HG03196 (cell line): Measurements from ENCODE around the gene HDAC4.

Experiments
- ATAC-seq: cut with Tn5 transposase; IDR thresholded peaks from one replicate; pipeline ENCODE4 v1.9.1; 2021; ENCODE audit not compliant: unreplicated experiment

HDAC4 gene

DNA sequence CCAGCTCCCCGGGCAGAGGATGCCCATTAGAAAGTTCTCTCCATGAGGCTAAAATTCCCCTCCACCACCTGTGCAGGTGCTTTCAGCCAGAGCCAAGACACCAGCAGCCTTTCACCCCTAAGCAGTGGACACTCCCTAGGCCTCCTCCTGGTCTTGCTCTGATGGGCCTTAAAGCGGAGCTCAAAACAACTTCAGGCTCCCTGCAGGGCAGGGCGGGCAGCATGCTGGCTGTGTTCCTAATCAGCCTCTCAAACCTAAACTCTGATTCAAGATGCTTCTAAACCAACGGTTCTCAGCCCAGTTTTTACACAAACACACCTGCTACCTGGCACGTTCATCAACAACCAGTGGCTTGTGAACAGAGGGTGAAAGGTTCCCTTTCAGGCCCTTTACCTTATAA is 298.6 kb downstream of the HDAC4 start:
- no peak for ATAC-seq

DNA sequence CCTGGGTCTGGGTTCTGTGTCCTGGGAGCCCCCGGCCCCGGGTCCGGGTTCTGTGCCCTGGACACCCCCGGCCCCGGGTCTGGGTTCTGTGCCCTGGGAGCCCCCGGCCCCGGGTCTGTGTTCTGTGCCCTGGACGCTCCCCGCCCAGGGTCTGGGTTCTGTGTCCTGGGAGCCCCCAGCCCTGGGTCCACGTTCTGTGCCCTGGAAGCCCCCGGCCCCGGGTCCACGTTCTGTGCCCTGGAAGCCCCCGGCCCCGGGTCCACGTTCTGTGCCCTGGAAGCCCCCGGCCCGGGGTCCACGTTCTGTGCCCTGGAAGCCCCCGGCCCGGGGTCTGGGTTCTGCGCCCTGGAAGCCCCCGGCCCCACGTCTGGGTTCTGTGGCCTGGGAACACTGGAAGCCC is 299.0 kb downstream of the HDAC4 start:
- no peak for ATAC-seq

DNA sequence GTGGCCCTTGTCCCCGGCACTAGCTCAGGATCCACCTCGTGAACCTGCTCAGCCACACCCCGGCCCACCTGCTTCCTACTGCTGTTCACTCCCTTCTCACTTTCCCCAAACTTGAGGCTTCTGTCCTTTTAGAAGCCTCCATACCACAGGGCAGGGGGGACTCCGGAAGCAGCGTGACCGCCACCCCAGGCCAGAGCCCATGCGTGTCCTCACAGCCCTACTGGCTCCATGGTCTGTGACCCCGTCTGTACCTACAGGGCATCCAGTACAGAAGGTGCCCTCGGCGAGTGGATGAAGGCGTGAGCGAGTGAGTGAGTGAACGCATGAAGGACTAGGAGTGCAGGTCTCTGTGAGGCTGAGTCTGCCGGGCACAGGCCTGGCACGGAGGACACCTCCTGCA is 299.7 kb downstream of the HDAC4 start:
- no peak for ATAC-seq

DNA sequence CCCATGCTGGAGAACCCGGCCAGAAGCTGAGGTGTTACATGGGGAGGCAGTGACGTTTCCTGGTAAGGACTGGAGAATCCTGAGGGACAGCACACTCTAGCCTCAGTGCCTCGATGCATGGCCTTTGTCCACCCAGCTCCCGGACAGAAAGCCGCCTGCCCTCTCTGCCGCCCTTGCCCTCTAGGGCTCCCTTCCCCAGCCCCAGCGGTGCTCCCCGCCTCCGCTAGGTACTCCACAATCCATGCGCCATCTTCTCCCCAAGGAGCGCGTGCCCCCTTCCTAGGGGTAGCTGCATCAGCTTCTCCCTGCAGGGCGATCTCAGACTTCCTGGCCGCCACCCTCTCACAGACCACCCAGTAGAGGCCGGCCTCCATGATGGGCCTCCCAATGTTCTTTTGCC is 301.3 kb downstream of the HDAC4 start:
- no peak for ATAC-seq

DNA sequence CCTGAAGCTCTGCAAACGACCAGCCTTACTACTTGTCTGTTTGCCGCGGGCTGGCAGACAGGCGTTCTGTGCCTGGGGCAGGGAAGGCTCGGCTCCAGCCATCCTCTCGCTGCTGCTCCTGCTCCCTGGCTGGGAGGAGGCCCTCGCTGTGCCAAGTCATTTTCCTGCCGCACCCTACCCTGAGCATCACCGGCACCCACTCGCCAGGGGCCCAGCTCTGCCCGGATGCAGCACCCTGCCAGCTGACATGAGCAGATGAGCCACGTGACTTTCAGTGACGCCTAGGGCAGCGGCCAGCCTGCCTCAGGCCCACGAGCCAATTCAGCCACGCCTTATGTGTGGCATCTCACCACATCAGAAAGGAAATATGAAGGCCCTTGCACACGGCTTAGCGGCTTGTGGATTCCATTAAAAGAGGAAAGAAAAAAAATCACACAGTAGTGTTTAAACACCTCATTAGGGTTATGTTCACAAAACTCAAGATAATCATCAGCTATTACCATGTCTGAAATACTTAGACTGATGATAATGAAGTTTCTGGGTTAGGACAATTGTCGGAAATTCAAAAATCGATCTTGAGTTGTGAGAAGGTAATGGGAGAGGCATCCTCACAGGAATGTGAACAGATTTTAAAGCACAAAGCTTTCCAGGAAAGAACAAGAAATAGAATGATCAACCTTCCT is 302.4 kb downstream of the HDAC4 start:
- no peak for ATAC-seq

DNA sequence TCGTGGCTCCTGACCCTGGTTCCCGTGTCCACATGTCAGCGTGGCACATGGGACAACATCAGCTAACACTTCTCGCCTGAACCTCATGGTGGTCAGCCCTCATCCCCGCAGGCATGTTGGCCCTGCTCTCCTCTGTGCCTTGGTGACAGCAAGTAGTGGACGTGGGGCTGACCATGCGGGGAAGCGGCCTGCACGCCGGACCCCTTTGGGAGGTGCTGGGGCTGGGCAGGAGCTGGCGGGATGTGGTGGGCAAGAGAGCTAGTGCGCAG is 303.5 kb downstream of the HDAC4 start:
- ATAC-seq, result no peak

DNA sequence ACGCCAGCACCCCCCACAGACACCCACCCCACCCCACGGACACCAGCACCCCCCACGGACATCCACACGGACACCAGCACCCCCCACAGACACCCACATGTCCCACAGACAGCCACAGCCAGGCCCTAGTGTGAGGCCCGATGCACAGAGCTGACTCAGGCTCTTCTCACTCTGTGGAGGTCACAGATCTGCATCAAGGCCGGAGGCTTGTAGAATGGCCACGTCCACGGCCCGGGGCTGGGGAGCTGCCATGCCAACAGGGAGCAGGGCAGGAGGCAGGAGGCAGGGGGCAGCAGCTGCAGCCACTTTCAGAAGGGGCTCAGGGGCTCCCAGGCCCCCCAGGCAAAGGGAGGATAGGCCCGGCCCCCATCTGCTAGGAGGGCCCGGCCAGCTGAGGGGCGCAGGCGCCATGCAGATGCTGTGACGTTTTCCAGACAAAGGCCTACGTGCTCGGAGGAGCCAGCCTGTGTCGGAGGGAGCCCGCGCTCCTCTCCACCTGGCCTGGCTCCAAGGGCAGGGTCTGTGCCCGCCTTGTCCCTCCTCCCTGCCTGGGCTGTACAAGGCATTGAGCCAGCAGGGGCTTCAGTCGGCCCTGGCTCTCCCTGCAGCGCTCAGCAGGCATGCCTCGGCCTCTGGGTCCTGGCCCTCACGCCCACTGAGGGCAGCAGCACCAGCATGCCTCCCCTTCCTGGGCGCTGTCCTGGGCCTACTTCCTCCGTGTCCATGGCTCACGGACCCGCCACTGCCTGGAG is 304.0 kb downstream of the HDAC4 start:
- ATAC-seq, result no peak

DNA sequence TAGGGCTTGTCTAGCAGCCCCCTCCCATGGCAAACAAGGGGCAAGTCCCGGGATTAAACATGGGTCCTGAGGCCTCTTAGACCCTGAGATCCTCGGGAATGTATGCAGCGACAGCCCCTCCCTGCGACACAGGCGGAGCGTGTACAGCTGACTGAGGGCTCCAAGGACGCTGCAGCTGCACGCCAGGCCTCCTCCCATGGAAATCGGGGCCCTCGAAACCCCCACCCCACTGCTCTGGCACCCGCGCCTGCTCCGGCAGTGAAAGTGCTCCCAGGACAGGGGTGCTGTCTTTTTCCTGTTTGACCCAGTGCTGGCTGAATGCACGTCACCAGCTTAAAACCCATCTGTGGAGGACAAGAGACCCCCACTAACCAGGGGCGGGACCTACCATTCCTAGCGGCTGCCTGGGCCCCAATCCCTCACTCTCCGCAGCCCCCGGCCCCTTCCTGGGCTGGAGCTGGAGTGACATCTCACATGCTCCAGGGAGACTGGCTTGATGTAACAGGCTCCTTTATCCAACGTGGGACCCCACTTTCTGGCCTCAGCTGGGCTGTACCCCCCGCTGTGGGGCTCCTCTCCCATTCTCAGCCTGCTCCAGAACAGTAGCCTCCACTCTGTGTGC is 305.2 kb downstream of the HDAC4 start:
- no peak for ATAC-seq

DNA sequence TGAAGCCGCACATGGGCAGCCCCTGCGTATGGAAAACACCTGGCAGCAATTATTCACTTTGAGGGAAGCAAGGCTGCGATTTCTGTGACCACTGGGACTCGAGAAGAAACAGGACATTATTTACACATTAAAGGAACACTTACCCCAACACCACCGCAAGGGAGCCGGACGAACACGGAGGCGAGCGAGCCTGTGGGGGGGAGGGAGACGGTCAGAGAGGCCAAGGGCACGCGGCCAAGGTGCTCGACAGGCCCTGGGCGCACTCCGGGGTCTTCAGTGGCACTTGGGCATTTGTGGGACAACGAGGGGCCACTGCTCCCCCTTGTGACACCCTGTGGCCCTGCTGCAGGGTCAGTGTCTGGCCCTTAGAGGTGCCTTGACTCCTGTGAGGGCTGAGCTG is 306.0 kb downstream of the HDAC4 start:
- ATAC-seq, result no peak

DNA sequence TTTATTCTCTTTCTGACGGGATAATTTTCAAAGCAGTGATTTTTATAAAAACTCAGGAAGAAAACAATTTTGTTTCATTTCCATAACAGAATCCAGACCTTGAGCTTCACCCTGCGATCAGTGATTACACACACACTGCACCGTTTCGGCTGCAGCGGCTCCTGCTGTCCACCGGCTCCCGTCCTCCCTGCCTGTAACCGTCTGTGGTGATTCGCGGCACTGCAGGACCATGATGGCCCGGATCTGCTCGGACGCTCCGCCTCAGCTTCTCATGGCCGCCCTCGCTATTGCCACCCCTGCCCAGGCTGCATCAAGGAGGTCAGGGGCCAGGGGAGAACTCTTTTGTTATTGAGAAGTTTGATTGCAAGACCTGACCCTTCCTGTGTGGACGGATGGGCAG is 306.9 kb downstream of the HDAC4 start:
- no peak for ATAC-seq

DNA sequence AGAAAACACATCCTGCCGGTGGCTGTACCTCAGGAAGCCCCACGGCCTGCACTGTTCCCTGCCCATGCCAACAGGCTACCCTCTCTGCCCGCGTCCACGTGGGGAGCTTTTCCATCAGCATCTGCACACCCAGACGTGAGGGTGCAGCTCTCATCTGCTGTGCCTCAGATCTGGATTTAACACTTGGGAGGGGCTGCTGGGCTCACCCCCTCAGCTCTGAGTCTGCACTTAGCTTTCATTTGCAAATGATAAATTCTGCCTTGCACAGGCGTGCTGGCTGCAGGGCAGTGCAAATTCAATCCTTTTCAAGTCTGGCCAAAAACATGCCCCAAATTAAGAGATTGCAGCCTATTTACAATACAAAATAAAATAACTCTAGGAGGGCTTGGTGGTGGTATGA is 307.3 kb downstream of the HDAC4 start:
- ATAC-seq, result no peak

DNA sequence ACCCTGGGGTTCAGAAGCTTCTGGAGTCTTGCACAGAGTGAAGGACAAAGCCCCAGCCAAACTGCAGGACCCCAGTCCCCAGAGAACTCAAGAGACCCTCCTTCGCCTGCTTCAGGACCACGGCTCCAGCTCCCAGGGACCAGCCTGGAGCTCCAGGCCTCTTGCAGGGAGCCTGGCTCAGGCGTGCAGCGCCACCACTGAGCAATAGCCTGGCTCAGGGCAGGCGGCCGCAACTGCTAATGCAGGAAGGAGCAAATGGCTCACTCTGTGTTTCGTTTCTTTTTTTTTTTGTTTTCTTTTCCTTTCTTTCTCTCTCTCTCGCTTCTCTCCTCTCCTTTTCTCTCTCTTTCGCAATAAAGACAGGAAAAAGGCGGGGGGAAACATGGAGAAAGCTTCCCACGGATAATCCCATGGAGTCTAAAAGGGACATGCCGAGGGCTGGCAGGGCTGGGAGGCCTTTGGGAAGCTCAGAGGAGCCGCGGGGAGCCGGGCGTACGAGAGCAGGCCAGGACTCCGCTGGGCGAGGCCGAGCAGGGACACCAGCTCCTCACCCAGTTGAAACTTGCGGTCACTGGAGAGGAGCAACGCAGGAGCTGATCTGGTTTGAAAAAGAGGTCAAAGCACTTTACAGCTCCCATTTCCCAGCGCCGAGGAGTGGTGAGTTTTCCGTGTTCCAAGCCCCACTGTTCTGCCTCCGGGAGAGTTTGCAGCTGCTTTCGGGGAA is 308.1 kb downstream of the HDAC4 start:
- ATAC-seq, result no peak

DNA sequence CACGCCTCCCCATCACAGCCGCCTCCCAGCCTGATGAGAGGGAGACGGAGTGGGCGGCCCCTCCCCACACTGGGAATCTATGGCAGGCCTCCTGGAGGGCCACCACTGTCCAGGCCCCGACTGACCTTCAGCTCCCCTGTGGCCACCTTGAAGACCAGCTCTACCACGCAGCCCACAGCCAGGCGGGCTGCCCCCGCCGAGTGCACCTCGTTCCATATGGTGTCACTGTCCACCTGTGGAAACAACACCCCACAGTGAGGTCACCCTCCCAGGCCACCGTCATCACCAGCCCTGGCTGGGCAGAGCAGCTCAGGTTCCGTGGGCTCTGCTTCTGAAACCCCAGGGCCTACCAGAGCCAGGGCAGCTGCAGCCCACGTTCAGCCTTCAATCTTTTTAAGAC is 310.9 kb downstream of the HDAC4 start:
- ATAC-seq, result no peak

DNA sequence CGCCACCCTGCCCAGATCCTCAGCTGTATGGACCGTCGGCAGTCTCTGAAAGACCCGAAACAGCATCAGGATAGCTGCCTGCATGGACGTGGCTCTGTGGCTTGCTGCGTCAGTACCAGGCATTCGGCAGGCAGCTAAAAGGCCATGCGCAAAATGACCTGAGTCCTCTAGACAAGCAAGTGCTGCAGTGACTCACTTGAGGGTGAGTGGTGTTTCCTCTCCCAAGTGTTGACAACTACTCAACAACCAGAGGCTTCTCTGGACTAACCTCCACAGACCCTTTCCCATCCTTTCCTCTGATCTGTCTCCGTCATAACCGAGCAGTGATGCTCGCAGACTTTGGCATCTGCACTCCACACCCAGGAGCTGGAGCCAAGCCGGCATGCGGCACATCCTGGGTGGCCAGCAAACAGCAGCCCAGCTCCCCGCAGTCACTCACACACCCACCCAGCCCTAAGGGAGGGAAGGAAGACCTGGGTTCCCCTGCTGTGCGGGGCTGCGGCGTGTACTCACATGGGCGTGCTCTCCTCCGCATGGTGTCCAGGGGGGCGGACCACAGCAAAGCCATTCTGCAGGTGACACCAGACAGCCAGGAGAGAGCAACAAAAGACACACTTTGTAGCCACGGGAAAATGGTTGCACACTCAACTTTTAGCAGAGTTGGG is 313.6 kb downstream of the HDAC4 start:
- no peak for ATAC-seq

DNA sequence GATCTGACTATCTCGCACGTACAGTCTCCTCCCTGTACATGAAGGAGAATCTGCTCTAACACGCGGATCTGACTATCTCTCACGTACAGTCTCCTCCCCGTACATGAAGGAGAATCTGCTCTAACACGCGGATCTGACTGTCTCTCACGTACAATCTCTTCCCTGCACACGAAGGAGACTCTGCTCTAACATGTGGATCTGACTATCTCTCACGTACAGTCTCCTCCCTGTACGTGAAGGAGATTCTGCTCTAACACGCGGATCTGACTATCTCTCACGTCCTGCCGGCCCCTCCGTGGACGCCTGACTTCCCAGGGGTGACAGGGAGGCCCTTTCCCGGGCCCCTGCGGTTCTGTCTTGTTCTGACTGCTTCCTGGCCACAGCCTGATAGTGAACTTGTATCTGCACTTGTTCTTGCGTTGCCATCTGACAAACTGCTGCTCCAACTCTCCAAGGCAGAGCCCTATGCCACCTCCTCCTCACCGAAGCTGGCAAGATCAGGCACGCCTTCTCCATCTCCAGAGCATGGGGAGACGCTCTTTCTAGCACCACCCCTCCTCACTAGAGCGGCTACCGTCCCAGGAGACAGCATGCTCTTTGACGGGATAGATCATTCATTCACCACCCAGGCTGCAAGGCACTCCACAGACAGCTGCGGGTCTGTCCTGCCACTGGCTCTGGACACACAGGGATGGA is 314.3 kb downstream of the HDAC4 start:
- ATAC-seq, result no peak

DNA sequence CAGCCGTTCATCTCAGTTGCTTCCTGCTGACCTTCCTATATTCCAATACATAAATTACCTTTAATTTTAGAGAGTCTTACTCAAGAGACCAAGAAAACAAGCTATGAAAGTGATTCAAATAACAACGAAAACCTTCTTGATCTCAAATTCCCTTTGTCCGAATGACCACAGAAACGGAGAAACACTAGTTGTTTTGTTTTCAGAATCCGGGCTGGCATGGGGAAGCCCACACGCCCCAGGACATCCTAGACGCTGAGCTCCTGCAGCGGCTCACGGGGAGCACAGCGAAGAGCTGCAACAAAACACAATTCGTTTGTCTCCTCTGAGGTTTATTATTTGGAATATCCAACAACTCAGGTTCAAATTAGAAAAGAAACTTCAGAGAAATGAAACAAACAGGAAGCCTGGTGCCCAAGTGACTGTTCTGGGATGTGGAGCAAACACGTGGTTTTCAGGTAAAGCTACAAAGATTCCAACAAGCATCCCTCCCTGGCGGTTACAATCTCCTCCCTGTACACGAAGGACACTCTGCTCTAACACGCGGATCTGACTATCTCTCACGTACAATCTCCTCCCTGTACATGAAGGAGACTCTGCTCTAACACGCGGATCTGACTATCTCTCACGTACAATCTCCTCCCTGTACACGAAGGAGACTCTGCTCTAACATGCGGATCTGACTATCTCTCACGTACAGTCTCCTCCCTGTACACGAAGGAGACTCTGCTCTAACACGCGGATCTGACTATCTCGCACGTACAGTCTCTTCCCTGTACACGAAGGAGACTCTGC is 315.4 kb downstream of the HDAC4 start:
- ATAC-seq, result no peak

DNA sequence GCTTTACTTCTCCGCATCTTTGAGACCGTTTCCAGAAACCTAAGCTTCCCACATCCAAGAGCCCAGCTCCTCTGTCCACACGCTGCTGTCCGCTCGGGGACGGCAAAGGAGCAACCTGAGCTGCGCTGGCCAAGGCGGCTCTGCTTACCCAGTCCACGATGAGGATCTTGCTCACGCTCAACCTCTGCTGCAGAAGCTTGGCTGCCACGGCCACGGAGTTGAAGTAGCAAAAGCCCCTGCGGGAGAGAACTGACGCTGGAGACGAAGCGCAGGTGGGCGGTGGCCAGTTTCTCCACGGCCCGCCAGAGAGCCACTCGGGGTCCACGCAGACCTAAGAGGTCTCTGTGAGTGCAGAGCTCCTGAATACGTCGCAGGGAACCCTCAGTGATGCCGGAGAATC is 316.8 kb downstream of the HDAC4 start:
- ATAC-seq, result no peak

DNA sequence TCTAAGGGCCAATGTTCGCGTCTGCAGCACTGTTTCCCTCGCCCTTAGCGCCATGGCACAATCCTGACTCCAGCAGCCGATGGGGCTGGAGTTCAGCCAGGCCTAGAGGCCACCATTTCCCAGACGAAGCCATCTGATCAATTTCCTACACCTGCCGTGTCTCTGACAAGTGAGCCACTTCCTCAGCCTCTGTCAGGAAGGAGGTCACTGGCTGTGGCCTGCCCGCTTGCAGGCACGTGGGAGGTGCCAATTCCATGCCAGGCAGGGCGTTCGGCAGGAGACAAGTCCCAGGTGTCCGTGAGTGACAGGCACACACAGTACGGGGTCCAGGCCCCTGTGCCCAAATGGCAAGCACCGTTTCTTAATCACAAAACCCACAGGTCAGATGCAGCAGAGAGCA is 318.4 kb downstream of the HDAC4 start:
- no peak for ATAC-seq

DNA sequence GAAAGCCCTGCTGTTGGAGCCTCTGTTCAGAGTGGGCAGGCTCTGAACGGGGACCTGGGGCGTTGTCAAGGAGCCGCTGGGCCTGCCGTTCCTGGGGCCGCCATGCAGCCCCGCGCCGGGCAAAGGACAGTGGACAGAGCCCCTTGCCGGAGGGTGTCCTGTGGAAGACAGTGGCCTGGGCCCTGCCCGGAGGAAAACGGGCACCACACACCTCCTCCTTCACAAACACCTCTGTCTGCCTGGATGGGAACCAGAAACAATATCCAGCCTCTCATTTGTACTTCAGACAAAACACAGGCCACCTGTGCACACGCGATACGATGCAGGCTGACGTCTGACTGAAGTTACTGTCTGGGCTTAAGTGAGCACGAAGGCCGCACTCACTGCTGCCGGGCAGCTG is 319.2 kb downstream of the HDAC4 start:
- ATAC-seq, result no peak

DNA sequence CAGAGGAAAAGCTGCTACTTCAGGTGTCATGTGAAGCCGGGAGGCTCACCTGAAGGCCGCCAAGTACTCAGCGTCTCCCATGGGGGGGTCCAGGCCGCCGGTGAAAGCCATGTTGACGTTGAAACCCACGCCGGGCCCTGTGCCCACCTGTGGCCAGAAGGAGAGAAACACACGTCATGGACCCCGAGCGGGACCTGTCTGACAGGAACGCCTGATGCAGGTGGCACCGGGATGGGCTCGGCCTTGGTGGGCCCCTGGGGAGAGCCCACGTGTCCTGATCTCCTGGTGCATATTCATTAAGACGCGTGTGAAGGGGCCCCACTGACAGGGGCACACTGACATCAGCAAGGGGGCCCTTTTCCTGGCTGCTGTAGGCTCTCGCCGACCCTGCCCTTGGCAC is 319.8 kb downstream of the HDAC4 start:
- no peak for ATAC-seq
